ENCODE measurements around the gene PLA2G4F. TPM values are rescaled to one million over a fixed set of nuclear protein-coding genes. Genes with fewer than 3 reads are reported as not detected.

The PLA2G4F gene
- total RNA-seq, 3 donors from 2014 or later (not counting 1 experiment from before 2014, with no cell fraction given) = not detected

DNA sequence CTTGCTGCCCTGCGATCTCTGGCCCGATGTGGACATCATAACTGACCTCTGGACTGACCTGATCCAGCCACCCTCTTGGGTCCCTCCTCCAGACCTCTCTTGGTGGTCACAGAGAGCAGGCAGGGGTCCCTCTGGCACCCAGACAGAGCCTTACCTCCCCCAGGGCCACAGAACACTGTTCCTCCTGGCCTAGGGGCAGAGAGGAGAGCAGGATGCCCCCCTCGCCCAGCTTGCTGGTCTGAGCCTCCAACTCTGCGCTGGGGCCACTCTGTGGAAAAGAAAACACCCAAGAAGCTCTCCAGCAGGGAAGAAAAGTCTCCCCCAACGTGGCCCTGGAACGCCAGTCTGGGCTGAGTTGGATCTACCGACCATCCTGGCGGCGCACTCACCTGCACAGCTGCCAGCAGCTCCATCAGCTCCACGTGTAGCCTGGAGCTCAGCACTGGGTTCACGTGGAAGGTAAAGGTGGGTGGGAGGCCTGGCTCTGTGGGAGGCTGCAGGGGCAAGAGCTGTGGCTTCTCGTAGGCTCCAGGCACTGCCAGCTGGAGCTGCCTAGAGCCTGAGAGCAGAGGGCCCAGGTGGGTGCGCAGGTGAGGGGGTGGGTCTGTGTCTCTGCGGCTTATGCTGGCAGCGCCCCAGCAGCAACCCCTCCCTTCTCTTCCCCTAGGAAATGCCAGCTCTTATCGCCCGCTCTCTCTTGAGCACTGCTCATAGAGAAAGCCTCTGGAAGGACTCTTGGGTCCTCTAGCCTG is 6.0 kb downstream of the PLA2G4F start:
- 90% methylated on average over 16 of the region's 17 CpGs for WGBS (ENCODE audit: insufficient coverage)
- Histone ChIP-seq H3K27me3 (ENCODE audit: control insufficient read depth, insufficient read depth, low read length) (no peaks in the 10 kb centered on the region), H3K36me3 (ENCODE audit: control insufficient read depth, insufficient read depth, low read length) (no peaks in the 10 kb centered on the region), H3K9me3 (ENCODE audit: control insufficient read depth, insufficient read depth, low read length) (no peaks in the 10 kb centered on the region), H3K27ac (ENCODE audit: low read length) (no peak overlapping the region), H3K4me3 (ENCODE audit: low read length) (no peak overlapping the region), H3K4me1 (ENCODE audit: control insufficient read depth, insufficient read depth, low read length) (no peaks in the 10 kb centered on the region)
- H3K27ac Mint-ChIP-seq = no peak overlapping the region
- no peak for ATAC-seq
- H3K4me3 Mint-ChIP-seq = no peak overlapping the region
- intact Hi-C loops (cut with micrococcal nuclease) = no loop called here
- DNase-seq = no peak
- no peaks in the 10 kb centered on the region for H3K36me3 Mint-ChIP-seq
- TF ChIP-seq, protein P1, sequence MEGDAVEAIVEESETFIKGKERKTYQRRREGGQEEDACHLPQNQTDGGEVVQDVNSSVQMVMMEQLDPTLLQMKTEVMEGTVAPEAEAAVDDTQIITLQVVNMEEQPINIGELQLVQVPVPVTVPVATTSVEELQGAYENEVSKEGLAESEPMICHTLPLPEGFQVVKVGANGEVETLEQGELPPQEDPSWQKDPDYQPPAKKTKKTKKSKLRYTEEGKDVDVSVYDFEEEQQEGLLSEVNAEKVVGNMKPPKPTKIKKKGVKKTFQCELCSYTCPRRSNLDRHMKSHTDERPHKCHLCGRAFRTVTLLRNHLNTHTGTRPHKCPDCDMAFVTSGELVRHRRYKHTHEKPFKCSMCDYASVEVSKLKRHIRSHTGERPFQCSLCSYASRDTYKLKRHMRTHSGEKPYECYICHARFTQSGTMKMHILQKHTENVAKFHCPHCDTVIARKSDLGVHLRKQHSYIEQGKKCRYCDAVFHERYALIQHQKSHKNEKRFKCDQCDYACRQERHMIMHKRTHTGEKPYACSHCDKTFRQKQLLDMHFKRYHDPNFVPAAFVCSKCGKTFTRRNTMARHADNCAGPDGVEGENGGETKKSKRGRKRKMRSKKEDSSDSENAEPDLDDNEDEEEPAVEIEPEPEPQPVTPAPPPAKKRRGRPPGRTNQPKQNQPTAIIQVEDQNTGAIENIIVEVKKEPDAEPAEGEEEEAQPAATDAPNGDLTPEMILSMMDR (IDR thresholded peaks at IDR 0.05) = no peak
- H3K4me1 Mint-ChIP-seq = no peaks in the 10 kb centered on the region
- no peaks in the 10 kb centered on the region for H3K9me3 Mint-ChIP-seq
- no peaks in the 10 kb centered on the region for H3K27me3 Mint-ChIP-seq (ENCODE audit: low read depth in 2 of 2)

DNA sequence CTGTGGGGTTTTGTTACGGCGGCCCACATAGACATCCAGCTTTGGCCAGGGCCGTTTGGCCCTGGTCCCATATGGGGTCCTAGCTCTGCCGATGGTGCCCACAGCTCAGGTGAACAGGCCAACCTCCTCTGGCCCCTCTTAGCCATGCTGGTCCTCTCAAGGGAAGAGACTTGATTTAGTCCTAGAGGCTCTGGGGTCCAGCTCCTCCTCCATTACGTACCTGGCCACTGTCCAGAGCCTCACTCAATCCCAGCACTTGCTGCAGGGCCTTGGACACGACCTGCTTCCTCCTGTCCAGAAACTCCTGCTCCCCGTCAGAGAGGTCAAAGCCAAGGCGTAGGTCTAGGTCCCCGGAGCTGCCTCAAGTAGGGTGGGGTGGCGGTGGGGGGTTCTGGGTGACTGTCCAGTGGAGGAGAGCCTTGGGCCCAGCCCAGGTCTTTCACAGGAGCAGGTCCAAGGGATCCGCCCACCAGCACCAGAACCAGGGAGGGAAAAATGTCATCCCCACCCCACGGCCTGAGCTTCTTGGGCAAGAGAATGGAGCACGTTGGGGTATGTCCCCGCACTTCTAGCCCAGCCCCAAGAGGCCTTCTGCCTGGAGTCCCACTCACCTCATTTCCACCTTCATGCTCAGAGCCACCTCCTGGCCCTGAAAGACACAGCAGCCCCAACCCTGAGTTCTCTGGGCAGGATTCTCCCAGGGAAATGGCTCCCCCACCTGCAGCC is 6.8 kb downstream of the PLA2G4F start:
- Histone ChIP-seq H3K4me3 (ENCODE audit: low read length) (no peak overlapping the region), H3K4me1 (ENCODE audit: control insufficient read depth, insufficient read depth, low read length) (no peaks in the 10 kb centered on the region), H3K9me3 (ENCODE audit: control insufficient read depth, insufficient read depth, low read length) (no peaks in the 10 kb centered on the region), H3K27me3 (ENCODE audit: control insufficient read depth, insufficient read depth, low read length) (no peaks in the 10 kb centered on the region), H3K36me3 (ENCODE audit: control insufficient read depth, insufficient read depth, low read length) (no peaks in the 10 kb centered on the region), H3K27ac (ENCODE audit: low read length) (no peak overlapping the region)
- Mint-ChIP-seq H3K4me1 (no peaks in the 10 kb centered on the region), H3K4me3 (no peak overlapping the region), H3K27ac (no peak overlapping the region), H3K36me3 (no peaks in the 10 kb centered on the region), H3K9me3 (no peaks in the 10 kb centered on the region), H3K27me3 (ENCODE audit: low read depth in 2 of 2) (no peaks in the 10 kb centered on the region)
- TF ChIP-seq, protein P1 (IDR thresholded peaks at IDR 0.05) = no peak
- 84% methylated on average over 14 of the region's 14 CpGs for WGBS (ENCODE audit: insufficient coverage)
- ATAC-seq (no peak), DNase-seq (no peak)
- intact Hi-C loops (cut with micrococcal nuclease) = no loop called here

DNA sequence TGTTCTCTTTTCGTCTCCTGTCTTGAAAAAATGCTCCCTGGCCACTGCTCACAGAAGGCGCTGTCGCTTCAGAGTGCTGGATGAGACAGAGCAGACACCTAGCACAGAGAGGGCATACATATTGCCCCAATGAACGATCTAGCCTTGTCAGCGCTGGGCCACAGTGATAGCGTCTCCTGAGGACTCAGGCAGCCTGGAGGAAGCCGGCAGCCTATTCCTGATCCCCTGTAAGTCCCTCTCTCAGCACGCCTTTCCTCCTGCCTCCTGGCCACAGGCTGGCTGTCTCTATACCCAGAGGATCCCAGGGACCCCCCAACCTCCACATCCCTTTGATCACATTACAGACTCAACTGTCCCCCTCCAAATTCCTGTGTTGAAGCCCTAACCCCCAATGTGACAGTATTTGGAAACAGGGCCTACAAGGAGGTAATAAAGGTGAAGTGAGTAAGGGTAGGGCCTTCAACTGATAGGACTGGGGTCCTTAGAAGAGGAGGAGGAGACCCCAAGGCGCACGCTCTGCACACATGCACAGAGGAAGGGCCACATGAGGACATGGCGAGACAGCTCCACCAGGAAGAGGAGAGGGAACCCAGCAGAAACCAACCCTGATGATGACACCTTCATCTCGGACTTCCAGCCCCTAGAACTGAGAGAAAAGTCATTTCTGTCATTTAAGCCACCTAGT is 7.5 kb downstream of the PLA2G4F start:
- ATAC-seq = no peak

More for the DNA sequence above, 7.5 kb downstream of the PLA2G4F start:
- no peaks in the 10 kb centered on the region for H3K27me3 ChIP-seq (ENCODE audit: control insufficient read depth, insufficient read depth, low read length)
- Mint-ChIP-seq H3K4me3 (no peak overlapping the region), H3K36me3 (no peaks in the 10 kb centered on the region), H3K4me1 (no peaks in the 10 kb centered on the region), H3K9me3 (no peaks in the 10 kb centered on the region), H3K27ac (no peak overlapping the region), H3K27me3 (ENCODE audit: low read depth in 2 of 2) (no peaks in the 10 kb centered on the region)
- no peaks in the 10 kb centered on the region for H3K4me1 ChIP-seq (ENCODE audit: control insufficient read depth, insufficient read depth, low read length)
- H3K27ac ChIP-seq (ENCODE audit: low read length) = no peak overlapping the region
- no peak overlapping the region for H3K4me3 ChIP-seq (ENCODE audit: low read length)
- no peaks in the 10 kb centered on the region for H3K36me3 ChIP-seq (ENCODE audit: control insufficient read depth, insufficient read depth, low read length)
- TF ChIP-seq, protein P1 (IDR thresholded peaks at IDR 0.05) = no peak
- WGBS (ENCODE audit: insufficient coverage) = 92% methylated on average over 12 of the region's 12 CpGs
- DNase-seq = no peak
- no peaks in the 10 kb centered on the region for H3K9me3 ChIP-seq (ENCODE audit: control insufficient read depth, insufficient read depth, low read length)
- intact Hi-C loops (cut with micrococcal nuclease) = no loop called here

Data from natural killer cell (primary cell).